GM18498 (cell line): Measurements from ENCODE around the gene CLDN11.
A peak's percentile ranks its signal among the peaks of the same experiment; 100 is the strongest.

ENCODE experiments used
- ATAC-seq: cut with Tn5 transposase; IDR thresholded peaks from one replicate; pipeline ENCODE4 v1.9.1; 2021; ENCODE audit warnings: mild to moderate bottlenecking, moderate library complexity; ENCODE audit not compliant: unreplicated experiment

The CLDN11 gene

GRCh38 chr3:170418422-170419398 lies at the start of gene CLDN11:
TSS of gene CLDN11 (plus strand) at chr3:170418868. CDS start at chr3:170419067, 199 bp downstream.
- ATAC-seq: no peak

GRCh38 chr3:170368921-170369320 lies 49.7 kb upstream of the CLDN11 start:
- ATAC-seq: no peak

GRCh38 chr3:170372190-170372879 lies 46.3 kb upstream of the CLDN11 start:
- ATAC-seq: no peak

DNA sequence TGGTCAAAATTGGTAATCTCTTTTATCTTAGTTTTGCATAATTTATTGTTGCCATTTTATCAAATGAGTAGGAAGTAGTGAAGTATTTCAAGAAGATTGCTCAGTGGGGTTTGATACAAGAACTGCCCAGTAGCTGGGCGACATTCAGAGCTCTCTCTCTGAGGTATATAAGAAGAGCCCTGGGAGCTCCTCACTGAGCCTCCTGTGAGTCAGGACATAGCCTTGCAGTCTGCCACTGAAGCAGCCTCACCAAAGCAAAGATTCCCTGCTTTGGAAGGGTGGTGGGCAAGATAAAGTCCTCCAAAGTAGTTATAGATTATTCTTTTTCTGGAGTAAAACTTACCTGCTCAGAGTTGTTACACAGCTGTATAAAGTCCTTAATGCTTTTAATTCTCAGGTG lies 35.1 kb upstream of the CLDN11 start:
- ATAC-seq: no peak

DNA sequence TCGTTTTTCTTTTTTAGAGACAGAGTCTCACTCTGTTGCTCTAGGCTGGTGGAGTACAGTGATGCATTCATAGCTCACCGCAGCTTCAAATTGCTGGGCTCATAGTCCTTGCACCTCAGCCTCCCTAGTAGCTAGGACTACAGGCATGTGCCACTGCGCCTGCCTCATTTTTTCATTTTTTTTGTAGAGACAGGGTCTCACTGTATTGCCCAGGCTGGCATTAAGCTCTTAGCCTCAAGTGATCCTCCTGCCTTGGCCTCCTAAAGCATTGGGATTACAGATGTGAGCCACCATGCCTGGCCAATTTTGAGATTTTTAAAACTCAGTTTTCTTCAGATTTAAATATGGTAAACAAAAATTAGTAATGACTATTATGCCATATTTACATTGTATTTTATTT lies 32.2 kb upstream of the CLDN11 start:
- ATAC-seq: no peak

DNA sequence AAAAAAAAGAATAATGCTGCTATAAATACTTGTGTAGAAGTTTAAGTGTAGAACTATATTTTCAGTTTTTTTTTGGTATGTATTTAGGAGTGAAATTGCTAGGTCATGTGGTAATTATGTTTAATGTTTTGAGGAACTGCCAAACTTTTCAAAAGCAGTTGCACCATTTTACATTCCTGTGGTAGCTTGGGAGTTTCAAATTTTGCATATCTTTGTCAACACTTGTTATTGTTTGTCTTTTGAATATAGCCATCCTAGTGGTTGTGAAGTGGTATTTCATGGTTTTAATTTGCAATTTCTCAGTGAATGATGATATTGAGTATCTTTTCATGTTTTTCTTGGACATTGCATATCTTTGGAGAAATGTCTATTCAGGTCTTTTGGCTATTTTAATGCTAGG lies 30.7 kb upstream of the CLDN11 start:
- no peak for ATAC-seq

DNA sequence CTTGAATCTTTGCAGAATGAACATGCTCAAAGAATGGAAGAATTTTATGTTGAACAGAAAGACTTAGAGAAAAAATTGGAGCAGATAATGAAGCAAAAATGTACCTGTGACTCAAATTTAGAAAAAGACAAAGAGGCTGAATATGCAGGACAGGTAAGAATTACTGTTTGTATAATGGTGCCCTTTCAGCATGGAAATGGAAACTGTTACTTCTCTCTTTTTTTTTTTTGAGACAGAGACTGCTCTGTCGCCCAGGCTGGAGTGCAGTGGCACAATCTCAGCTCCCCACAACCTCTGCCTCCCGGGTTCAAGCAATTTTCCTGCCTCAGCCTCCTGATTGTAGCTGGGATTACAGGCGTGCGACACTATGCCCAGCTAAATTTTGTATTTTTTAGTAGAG lies 27.6 kb upstream of the CLDN11 start:
- no peak for ATAC-seq

DNA sequence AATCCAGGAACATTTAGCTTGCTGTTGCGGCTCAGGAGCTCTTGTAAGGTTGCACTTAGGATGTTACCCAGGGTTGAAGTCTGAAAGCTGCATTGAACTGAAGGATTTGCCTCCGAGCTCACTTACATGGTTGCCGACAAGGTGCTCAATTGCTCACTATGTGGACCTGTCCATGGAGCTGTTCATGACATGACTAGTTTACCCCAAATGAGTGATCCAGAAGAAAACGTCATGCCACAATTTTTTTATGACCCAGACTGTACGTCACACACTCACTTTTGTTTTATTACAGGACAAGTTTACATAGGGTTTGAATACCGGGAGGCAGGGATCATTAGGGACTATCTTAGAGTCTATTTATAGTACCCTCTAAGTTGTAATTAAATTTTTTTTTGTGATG lies 21.0 kb upstream of the CLDN11 start:
- no peak for ATAC-seq

DNA sequence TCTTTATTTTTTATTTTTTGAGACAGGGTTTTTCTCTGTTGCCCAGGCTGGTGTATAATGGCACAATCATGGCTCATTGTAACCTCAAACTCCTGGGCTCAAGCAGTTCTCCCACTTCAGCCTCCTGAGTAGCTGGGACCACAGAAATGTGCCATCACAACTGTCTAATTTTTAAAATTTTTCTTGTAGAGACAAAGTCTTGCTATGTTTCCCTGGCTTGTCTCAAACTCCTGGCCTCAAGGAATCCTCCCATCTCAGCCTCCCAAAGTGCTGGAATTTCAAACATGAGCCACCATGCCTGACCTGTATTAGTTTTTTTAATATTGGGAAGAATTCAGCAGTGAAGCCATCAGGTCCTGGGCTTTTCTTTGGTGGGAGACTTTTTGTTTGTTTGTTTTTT lies 13.6 kb upstream of the CLDN11 start:
- ATAC-seq: no peak

- ATAC-seq: no peak
These were observed 8.1 kb upstream of the CLDN11 start for GRCh38 chr3:170410428-170411029.

DNA sequence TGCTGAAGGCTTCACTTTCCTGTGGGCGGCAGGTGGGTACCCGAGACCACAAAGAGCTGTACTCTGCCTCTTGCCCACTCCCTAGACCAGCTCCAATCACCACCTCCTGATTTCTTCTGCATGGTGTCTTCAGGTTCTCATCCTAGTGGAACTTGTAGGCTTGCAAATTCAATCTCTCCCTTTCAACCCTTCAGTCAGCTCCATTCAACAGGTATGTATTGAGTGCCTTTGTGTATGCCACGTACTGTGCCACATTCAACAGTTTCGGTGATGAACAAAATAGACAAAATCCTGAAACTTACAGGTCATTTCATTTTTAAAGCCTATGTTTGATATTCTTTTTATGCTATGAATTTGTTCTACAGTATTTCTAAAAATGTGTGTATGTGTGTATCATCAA lies 5.4 kb upstream of the CLDN11 start:
- no peak for ATAC-seq

DNA sequence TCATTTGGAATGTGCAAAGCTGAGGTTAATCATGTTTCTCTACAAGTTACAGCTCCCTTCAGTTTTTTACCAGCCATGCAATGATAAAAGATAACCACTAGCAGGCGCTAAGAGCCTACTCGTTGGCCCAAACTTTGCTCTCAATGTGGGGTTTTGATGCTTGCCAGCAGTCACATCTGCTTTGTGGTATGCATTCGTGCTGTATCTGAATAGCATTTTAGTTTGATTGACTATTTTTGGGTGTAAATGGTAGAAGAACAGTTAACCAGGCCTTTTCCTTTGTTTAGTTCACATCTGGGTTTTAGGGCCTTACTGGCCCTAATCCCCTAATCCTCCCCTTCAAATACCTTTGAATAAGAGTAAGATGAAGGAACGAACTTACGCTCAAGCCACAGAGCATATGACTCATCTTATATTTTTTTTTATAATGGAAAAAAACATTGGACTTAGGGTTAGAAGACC lies 4.4 kb upstream of the CLDN11 start:
- ATAC-seq: peak; percentile 55

- ATAC-seq: no peak
These were observed 1.6 kb upstream of the CLDN11 start for GRCh38 chr3:170417090-170417489.

DNA sequence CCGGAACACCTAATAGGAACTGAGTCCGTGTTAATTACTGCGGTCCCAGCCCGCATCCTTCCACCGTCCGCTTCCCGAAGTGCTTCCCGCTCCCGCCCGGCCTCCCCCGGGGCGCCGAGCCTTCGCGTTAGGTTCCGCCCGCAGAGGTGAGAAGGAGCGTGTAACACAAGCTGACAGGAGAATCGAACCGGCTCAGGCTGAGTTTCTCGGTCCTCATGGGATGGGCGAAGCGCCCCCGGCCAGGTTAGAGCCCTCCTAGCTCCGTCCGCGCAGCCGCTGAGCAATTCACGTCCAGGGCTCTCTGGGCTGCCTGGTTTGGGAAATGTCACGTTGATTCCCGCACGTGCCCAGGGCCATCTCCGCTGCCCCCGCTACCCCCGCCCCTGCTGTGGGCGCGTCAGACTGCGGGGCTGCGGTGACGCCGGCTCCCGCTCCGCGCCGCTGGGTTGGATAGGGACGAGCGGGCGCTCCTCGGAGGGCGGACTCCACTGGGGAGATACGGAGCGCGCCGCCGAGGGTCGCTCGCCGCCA lies 954 bp downstream of the CLDN11 start:
- no peak for ATAC-seq

DNA sequence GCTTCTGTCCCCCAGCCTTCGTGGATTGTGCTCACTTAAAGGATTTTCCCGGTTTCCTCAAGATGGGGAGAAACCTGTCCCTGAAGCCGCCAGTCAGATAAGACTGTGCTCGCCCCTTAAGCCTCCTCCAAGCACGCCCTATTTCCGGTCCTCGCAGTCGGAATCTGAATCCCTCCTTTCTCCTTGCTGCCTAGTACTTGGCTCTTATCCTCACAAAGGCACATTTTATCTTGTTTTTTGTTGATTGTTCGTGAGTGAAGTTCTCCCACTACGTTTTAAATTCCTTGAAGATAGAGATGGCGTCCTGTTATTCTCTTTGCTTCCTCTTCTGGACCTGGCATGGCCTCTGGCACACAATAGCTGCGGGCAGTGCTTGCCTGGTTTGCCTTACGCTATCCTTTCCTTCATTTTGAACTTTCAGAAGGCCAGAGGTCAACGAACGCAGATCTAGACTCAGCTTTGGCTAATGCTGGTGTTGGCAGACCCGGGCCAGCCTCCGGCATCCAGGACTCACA lies 1.7 kb downstream of the CLDN11 start:
- no peak for ATAC-seq

DNA sequence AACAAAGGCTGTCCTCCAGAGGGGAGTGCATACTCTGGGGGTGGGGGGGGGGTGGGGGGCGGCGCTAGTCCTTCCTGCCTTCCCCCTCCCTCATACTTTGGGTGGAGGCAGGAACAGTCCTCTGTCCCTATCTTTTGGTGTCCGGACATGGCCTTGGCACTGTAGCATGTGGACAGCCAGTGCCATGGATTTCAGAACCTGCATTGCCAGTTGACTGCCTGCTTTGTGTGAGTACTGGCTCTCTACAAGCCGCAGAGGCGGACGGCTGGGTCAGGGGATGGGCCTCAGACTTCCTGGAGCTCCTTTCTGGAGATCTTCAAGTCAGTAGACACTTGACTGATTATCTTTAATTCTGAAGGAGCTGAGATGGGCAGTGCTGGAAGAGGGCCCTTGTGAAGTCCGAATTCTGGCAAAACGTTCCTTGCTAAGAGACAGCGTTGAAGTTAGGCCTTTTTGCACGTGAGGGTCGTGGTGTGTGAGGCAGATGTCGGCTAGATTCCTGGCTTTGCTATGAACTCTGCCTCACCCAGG lies 2.5 kb downstream of the CLDN11 start:
- no peak for ATAC-seq

GRCh38 chr3:170421758-170422157 lies 3.1 kb downstream of the CLDN11 start:
- ATAC-seq: no peak

DNA sequence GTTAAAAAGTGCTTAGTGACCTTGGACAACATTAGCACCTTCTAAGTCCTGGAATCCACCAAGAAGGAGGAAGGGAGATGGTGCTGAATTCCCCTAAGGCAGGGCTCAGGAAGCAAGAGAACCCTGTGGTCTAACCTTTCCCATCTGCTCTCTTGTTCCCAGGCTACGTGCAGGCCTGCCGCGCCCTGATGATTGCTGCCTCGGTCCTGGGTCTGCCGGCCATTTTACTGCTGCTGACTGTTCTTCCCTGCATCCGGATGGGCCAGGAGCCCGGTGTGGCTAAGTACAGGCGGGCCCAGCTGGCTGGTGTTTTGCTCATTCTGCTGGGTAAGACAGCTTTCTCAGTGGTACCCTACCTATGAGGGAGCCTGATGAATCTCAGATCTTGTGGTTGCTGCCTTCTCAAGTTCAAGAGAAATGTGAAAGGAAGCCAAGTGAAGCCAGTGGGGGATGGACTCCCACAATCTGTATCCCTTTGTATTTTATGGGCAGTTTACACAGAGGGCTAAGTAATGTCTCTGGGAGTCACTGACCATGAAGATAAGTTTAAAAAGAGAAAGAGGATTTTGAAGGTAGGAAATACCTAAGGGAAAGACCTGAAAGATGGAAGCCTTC lies 4.4 kb downstream of the CLDN11 start:
- no peak for ATAC-seq

DNA sequence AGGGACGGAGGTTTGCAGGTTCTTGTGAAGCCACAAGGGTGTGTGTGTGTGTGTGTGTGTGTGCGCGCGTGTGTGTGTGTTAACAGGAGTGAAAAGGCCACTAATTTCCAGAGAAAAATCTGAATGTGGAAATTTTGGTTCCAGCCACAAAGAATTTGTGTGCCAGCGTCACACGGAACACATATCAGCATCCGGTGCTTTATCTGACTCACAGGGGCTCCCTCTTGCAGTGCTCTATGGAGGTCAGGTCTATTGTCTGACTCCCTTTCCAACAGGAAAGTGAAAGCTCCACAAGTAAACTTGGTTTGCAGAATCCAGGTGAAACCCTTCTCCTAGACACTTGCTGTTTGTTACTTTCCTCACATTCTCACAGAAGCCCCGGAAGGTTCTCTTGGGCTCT lies 6.2 kb downstream of the CLDN11 start:
- no peak for ATAC-seq

DNA sequence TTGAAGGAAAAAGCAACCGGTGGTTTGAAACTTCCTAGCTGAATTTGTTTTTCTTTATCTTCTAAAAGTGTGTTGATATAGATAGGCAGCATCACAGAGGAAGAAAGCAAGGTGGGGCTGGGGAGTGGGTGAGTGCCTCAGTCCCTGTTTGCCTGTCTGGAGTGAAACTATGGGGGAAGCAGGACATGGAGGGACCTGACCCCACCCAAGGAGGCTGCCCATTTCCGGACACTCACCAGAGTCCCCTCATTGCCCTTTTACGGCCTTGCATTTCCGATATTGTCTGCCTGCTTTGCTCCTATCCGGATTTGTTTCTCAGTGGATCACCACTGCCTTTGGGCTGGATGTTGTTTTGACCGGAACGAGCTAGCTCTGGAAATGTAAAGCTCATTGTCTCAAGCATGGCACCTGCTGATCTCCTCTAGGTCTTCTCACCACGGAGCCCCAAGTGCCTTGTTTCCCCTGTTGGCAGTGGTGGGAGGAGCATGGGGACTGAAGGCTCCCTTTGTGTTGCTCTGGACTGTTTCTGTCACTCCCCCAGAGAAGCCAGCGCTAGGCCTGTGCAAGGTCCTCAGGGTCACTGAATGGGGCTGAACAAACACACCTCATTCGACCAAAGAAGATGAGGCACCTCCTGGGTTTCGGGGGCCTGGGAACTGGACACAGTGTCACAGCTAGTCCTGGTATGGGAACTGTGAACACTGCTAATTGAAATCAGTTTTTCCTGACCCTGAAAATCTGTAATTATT lies 7.0 kb downstream of the CLDN11 start:
- ATAC-seq: no peak
